Cardiac septum (tissue), 1 donor: ENCODE results near the gene ITGA4. TPM values are rescaled to one million over a fixed set of nuclear protein-coding genes. Genes with fewer than 3 reads are reported as not detected.

Source experiments
- DNase-seq: peaks from one replicate; pipeline ENCODE4 v3.0.0-alpha.2; 2020; ENCODE audit warnings: low spot score
- intact Hi-C: fragments of 100-400 bp; cut with DNase I; formaldehyde crosslinking; loops from one replicate; pipeline ENCODE4 v1.14.0; 2022
- total RNA-seq: library from RNA; stranded (reverse); fragmentation: NEBNext Ultra II Directional; extraction: Animal tissue kit (Norgen Biotek cat#: 25700); gene quantifications from one replicate; pipeline ENCODE4 v1.2.1, GENCODE V29; 2021
- donor health status: DM: no; HTN: no; CAD: no.

The ITGA4 gene
- total RNA-seq, 1 donor from 2014 or later: 3.4 TPM

- no peak for DNase-seq
- intact Hi-C loops: no loop called here
These were observed 109.3 kb downstream of the ITGA4 start for GRCh38 chr2:181566334-181567032.

DNA sequence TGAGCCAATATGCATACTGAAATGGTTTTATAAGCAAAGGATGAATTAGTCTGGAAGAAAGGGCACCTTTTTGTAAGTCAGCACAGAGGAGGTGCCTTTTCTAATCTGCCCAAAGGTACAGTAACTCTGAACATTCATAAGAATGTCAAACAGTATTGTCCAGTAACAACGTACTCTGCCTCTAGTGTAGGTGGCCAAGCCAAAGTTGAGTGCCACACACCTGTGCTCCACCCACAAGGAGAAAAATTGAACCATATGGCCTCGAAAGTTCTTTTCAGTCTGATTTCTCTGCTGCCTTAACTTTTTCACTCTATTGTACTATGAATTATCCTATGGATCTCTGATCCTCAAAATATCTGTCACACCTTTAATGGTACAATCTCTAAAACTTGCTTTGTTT, 112.9 kb downstream of the ITGA4 start:
- intact Hi-C loops: loop anchor here (5.0 kb wide), 1 partner anchor 147 kb away; no protein-coding TSS in a partner anchor
- DNase-seq: no peak

DNA sequence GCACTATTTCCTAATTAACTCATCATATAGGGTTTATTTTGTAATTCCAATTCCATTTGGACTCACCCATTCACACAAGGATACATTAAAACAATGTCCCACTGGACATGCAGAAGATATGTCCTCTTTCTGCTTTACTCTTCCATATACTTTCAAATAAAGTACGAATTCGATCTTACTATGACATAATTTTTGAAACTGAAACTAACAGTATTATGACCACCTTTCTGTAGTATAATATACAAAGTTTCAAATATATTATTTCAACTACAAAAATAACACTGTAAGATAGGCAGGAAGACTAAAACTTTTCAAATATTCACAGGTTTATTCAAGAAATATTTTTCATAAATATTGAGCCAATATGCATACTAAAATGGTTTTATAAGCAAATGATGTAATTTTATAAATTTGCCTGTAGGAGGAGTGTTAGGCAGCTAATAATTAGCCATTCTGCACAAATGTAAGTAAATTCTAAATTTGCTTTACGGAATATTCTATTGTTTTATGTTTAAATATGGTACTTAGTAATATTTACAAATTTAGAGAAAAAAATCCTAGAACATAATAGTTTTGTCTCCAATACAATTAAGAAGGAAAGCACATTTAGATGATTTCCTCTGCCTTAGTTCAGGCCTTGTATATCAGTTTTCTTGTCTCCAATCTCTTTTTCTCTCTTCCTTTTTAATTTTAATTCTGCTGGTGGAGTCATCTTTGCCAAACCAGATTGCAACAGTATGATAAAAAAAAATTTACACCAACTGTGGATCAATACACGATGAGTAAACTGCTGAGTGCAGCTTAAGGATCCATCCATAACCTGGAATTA, 113.9 kb downstream of the ITGA4 start:
- intact Hi-C loops: loop anchor here (5.0 kb wide), 1 partner anchor 146 kb away; no protein-coding TSS in a partner anchor

DNA sequence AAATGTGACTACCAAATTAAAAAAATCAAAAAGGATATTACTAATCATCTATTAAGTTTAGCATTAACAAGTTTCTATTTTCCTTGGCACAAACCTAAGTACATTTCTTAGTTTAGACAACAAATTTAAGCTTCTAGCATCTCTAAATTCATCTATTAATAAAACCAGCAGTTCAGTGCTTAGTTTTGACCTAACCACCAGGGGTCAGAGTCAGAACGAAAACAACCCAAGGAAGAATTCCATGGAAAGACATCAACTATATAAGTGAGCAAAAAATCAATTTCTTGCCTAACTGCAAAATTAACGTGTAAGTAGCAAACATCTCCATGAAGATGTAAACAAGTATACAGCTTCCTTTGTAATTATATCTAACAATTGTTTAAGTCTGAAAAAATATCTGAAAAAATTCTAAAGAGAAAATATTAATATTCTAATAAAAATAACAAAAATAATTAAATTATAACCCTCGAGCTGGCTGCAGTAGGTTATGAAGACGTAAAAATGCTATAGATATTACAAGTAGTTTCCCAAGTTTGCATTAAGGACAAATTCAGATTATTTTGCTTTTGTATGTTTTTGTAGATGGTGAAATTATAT, 116.1 kb downstream of the ITGA4 start:
- no peak for DNase-seq
- intact Hi-C loops: loop anchor here (5.0 kb wide), 1 partner anchor 144 kb away; no protein-coding TSS in a partner anchor

More for the DNA sequence above, 113.9 kb downstream of the ITGA4 start:
- no peak for DNase-seq

DNA sequence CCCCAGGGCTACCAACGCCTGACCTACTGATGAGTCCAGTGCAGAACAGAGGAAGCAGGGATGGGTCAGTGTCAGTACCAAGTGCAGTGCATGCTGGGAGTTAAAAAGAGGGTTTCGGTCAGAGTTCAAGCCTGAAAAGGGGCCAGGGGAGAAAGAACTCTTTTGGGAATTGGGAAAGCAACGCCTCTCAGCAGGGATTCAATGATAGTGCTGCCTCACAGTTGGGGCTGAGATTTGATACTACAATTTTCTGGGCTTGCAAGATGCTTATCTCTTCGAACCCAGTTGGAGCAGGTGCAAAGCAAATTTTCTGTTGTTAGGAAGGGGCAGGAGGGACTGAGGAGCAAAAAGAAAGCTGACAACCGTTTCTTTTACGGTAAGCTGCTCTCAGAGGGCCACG, 117.1 kb downstream of the ITGA4 start:
- intact Hi-C loops: loop anchor here (5.0 kb wide), 1 partner anchor 143 kb away; no protein-coding TSS in a partner anchor
- DNase-seq: no peak

- intact Hi-C loops: no loop called here
- DNase-seq: no peak
These were observed 118.0 kb downstream of the ITGA4 start for GRCh38 chr2:181575024-181575649.

DNA sequence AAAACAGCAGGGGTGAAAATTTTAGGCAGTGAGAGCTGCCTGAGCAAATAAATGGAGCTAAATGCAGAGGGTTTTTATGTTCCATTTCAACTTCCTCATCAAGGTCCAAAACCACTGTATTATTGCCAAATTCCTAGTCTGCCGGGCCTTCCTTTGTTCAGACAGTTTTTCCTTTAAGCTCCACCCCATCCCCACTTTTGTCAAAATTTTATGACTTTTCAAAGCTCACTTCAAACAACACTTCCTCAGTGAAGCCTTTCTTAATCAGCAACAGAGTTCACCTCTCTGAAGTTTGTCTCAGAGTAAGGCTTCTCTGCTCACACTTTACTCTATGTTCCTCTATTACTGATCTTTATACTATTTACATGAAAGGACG, 118.5 kb downstream of the ITGA4 start:
- intact Hi-C loops: no loop called here
- no peak for DNase-seq

GRCh38 chr2:181576431-181576830, 119.2 kb downstream of the ITGA4 start:
- DNase-seq: no peak
- intact Hi-C loops: no loop called here

DNA sequence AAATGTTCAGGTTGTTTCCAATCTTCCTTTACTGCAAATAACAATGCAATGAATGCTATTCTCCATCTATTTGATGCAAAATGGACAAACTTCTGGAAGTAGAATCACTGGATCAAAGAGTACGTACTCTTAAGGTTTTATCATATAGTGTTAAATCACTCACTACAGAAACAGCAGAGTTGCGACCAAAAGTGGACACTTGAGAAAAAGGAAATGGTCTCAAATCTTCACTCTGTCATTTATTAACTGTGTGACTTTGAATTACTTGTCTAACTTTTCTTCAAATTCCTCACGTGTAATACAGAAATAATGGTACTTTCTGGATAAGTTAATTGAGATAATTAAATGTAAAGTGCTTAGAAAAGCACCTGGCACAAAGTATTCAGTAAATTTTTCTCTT, 121.6 kb downstream of the ITGA4 start:
- DNase-seq: no peak
- intact Hi-C loops: no loop called here

- intact Hi-C loops: no loop called here
- DNase-seq: no peak
These were observed 124.3 kb downstream of the ITGA4 start for GRCh38 chr2:181581534-181581933.

DNA sequence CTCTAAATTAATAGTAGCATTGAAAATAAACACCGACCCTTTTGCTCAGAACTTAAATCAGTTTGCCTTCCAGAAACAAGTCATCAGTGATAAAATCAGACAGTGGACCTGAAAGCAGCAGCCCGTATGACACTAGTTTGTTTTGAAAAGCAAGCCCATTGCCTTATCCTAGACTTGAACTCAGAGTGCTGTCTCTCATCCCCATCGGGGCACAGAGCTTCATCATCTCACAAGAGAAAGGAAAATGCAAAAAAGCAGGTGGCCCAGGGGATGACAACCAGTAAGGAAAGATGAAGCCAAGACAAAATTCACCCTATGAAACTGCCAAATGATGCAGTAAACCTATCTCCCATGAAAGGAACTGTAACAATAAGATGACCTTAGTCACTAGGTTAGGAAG, 128.5 kb downstream of the ITGA4 start:
- intact Hi-C loops: no loop called here
- no peak for DNase-seq

Other genes starting within 250 kb of the ITGA4 start
- gene CERKL, start 199.7 kb downstream of the ITGA4 start, total RNA-seq: 0.11 TPM
- gene NEUROD1, start 223.1 kb downstream of the ITGA4 start, total RNA-seq: not detected